Liver (tissue), 9 donors: Measurements from ENCODE around the gene DNAJC4. TPM values are rescaled to one million over a fixed set of nuclear protein-coding genes. Genes with fewer than 3 reads are reported as not detected.

Experiments used
- DNase-seq: peaks from one replicate; pipeline ENCODE4 v3.0.0-alpha.2; 2017; ENCODE audit warnings: low spot score
- H3K27ac ChIP-seq, 2 donors: one replicate each; pipeline ENCODE4 v1.7.0; 2013; ENCODE audit warnings: inconsistent platforms in 2 of 2, low read length in 2 of 2, control low read depth in 1 of 2, low read depth in 1 of 2, mild to moderate bottlenecking in 1 of 2
- H3K27me3 ChIP-seq, 4 donors: one replicate each; pipeline versions ENCODE4 v1.6.1 to v1.7.0; 2013; ENCODE audit warnings: low read length in 3 of 4, inconsistent platforms in 1 of 4, mild to moderate bottlenecking in 1 of 4, moderate library complexity in 1 of 4; ENCODE audit not compliant: control insufficient read depth in 4 of 4, insufficient read depth in 4 of 4
- H3K36me3 ChIP-seq, 4 donors: one replicate each; pipeline versions ENCODE4 v1.6.1 to v1.7.0; 2013; ENCODE audit warnings: low read length in 3 of 4, mild to moderate bottlenecking in 3 of 4, low read depth in 1 of 4, moderate library complexity in 1 of 4; ENCODE audit not compliant: control insufficient read depth in 4 of 4, insufficient read depth in 3 of 4
- H3K4me1 ChIP-seq, 4 donors: one replicate each; pipeline versions ENCODE4 v1.6.1 to v1.7.0; 2013; ENCODE audit warnings: low read length in 3 of 4, mild to moderate bottlenecking in 3 of 4, moderate library complexity in 1 of 4; ENCODE audit not compliant: control insufficient read depth in 4 of 4, insufficient read depth in 4 of 4
- H3K4me3 ChIP-seq, 3 donors: one replicate each; pipeline versions ENCODE4 v1.6.1 to v1.7.0; 2013; ENCODE audit warnings: low read length in 3 of 3, control low read depth in 1 of 3, low read depth in 1 of 3, mild to moderate bottlenecking in 1 of 3
- H3K9ac ChIP-seq, 2 donors: one replicate each; pipeline ENCODE4 v1.7.0; 2013; ENCODE audit warnings: low read length in 2 of 2, mild to moderate bottlenecking in 2 of 2, moderate library complexity in 2 of 2, control low read depth in 1 of 2, low read depth in 1 of 2
- H3K9me3 ChIP-seq, 4 donors: one replicate each; pipeline versions ENCODE4 v1.6.1 to v1.7.0; 2013; ENCODE audit warnings: low read length in 3 of 4; ENCODE audit not compliant: control insufficient read depth in 4 of 4
- EGR1 ChIP-seq, 2 donors: IDR thresholded peaks; 2 replicates each; pipeline ENCODE4 v1.6.1; 2016 to 2018; ENCODE audit warnings: antibody characterized with exemption in 2 of 2, low read depth in 2 of 2
- FOXA1 ChIP-seq: IDR thresholded peaks from 2 replicates; pipeline ENCODE4 v1.6.1; 2016; ENCODE audit warnings: antibody characterized with exemption
- FOXA2 ChIP-seq: IDR thresholded peaks from 2 replicates; pipeline ENCODE4 v1.6.1; 2016; ENCODE audit warnings: antibody characterized with exemption
- GABPA ChIP-seq, 2 donors: IDR thresholded peaks in 1 of 2; conservative IDR thresholded peaks in 1 of 2; 2 replicates each; pipeline ENCODE4 v1.6.1; 2016; ENCODE audit warnings: antibody characterized with exemption in 2 of 2, mild to moderate bottlenecking in 1 of 2, moderate library complexity in 1 of 2
- HNF4A ChIP-seq, 2 donors: conservative IDR thresholded peaks; 2 replicates each; pipeline ENCODE4 v1.6.1; 2016; ENCODE audit warnings: antibody characterized with exemption in 2 of 2, mild to moderate bottlenecking in 2 of 2
- HNF4G ChIP-seq: IDR thresholded peaks from 2 replicates; pipeline ENCODE4 v1.6.1; 2016; ENCODE audit warnings: antibody characterized with exemption
- JUND ChIP-seq, 2 donors: IDR thresholded peaks; 2 replicates each; pipeline ENCODE4 v1.6.1; 2016; ENCODE audit warnings: antibody characterized with exemption in 2 of 2
- MAX ChIP-seq: IDR thresholded peaks from 2 replicates; pipeline ENCODE4 v1.6.1; 2016; ENCODE audit warnings: antibody characterized with exemption
- NR2F2 ChIP-seq: IDR thresholded peaks from 2 replicates; pipeline ENCODE4 v1.6.1; 2016; ENCODE audit warnings: antibody characterized with exemption
- RAD21 ChIP-seq, 2 donors: IDR thresholded peaks; 2 replicates each; pipeline ENCODE4 v1.6.1; 2016; ENCODE audit warnings: antibody characterized with exemption in 2 of 2, mild to moderate bottlenecking in 2 of 2
- REST ChIP-seq: IDR thresholded peaks from 2 replicates; pipeline ENCODE4 v1.6.1; 2016; ENCODE audit warnings: antibody characterized with exemption, mild to moderate bottlenecking
- RXRA ChIP-seq, 2 donors: IDR thresholded peaks; 2 replicates each; pipeline ENCODE4 v1.6.1; 2017 to 2018; ENCODE audit warnings: antibody characterized with exemption in 2 of 2, mild to moderate bottlenecking in 1 of 2
- SP1 ChIP-seq: IDR thresholded peaks from 2 replicates; pipeline ENCODE4 v1.6.1; 2018; ENCODE audit warnings: antibody characterized with exemption, mild to moderate bottlenecking
- TAF1 ChIP-seq: conservative IDR thresholded peaks from 2 replicates; pipeline ENCODE4 v1.6.1; 2016; ENCODE audit warnings: antibody characterized with exemption, mild to moderate bottlenecking
- YY1 ChIP-seq: IDR thresholded peaks from 2 replicates; pipeline ENCODE4 v1.6.1; 2016; ENCODE audit warnings: antibody characterized with exemption, mild to moderate bottlenecking
- WGBS: extraction: QIAGEN DNeasy Blood & Tissue Kit; methylation state at CpG from one replicate; pipeline ENCODE4 v1.1.7; 2013; 5-methylcytosine and 5-hydroxymethylcytosine counted together
- polyA plus RNA-seq, 2 donors: library from polyadenylated mRNA; stranded (reverse) in 1 of 2; unstranded in 1 of 2; fragments of 200-250 nt in 1 of 2; fragments of >200 nt in 1 of 2; fragmentation: Nextera tagmentation in 1 of 2; extraction: Ambion mirVana in 1 of 2; gene quantifications; one replicate each; pipeline versions ENCODE4 v1.2.1 to v1.2.3, GENCODE V29; 2013 to 2015
- total RNA-seq, 2 donors: library from RNA; depleted of rRNA; stranded (reverse); fragments of >200 nt; gene quantifications; one replicate each; pipeline ENCODE4 v1.2.3, GENCODE V29; 2014
- TF ChIP-seq, protein P1 (sequence below): IDR thresholded peaks from 2 replicates; pipeline ENCODE4 v1.6.1; 2016; ENCODE audit warnings: antibody characterized with exemption
- TF ChIP-seq, protein P2 (sequence below): fragments of 150-350 bp; IDR thresholded peaks from 2 replicates; pipeline ENCODE4 v1.5.1; 2017; ENCODE audit warnings: improper control_type of control experiment, low read depth, low read length; ENCODE audit not compliant: missing input control
- TF ChIP-seq, protein P3 (sequence below): IDR thresholded peaks from 2 replicates; pipeline ENCODE4 v1.6.1; 2016; ENCODE audit warnings: antibody characterized with exemption
- donor health status: healthy.
- donor health status: healthy.
- donor health status: healthy.
- donor health status: healthy.
- donor health status: healthy.

The DNAJC4 gene
- total and polyA plus RNA-seq, 4 donors: 8.5 to 25.9 (median 23.5) TPM

- peaks cover 0 to 9% (median 2%) of the 10 kb centered on the region in 4 donors for H3K36me3 ChIP-seq
- no peak overlapping the region for H3K9ac ChIP-seq
- DNase-seq: no peak
- H3K4me3 ChIP-seq: no peak overlapping the region
- TF ChIP-seq MAX (no peak), JUND (IDR thresholded peaks at IDR 0.05) (no peak), NR2F2 (no peak), HNF4G (no peak), RXRA (IDR thresholded peaks at IDR 0.05) (no peak), SP1 (no peak), RAD21 (IDR thresholded peaks at IDR 0.05) (no peak), FOXA1 (no peak), GABPA (IDR thresholded peaks at IDR 0.05 in 1 of 2, conservative IDR thresholded peaks at IDR 0.05 in 1 of 2) (no peak), HNF4A (conservative IDR thresholded peaks at IDR 0.05) (no peak), YY1 (no peak), EGR1 (IDR thresholded peaks at IDR 0.05; ENCODE audit: low read depth in 2 of 2) (no peak), FOXA2 (no peak), TAF1 (no peak), REST (no peak)
- TF ChIP-seq, protein P1, sequence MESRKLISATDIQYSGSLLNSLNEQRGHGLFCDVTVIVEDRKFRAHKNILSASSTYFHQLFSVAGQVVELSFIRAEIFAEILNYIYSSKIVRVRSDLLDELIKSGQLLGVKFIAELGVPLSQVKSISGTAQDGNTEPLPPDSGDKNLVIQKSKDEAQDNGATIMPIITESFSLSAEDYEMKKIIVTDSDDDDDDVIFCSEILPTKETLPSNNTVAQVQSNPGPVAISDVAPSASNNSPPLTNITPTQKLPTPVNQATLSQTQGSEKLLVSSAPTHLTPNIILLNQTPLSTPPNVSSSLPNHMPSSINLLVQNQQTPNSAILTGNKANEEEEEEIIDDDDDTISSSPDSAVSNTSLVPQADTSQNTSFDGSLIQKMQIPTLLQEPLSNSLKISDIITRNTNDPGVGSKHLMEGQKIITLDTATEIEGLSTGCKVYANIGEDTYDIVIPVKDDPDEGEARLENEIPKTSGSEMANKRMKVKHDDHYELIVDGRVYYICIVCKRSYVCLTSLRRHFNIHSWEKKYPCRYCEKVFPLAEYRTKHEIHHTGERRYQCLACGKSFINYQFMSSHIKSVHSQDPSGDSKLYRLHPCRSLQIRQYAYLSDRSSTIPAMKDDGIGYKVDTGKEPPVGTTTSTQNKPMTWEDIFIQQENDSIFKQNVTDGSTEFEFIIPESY: no peak
- TF ChIP-seq, protein P2, sequence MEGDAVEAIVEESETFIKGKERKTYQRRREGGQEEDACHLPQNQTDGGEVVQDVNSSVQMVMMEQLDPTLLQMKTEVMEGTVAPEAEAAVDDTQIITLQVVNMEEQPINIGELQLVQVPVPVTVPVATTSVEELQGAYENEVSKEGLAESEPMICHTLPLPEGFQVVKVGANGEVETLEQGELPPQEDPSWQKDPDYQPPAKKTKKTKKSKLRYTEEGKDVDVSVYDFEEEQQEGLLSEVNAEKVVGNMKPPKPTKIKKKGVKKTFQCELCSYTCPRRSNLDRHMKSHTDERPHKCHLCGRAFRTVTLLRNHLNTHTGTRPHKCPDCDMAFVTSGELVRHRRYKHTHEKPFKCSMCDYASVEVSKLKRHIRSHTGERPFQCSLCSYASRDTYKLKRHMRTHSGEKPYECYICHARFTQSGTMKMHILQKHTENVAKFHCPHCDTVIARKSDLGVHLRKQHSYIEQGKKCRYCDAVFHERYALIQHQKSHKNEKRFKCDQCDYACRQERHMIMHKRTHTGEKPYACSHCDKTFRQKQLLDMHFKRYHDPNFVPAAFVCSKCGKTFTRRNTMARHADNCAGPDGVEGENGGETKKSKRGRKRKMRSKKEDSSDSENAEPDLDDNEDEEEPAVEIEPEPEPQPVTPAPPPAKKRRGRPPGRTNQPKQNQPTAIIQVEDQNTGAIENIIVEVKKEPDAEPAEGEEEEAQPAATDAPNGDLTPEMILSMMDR: no peak
- TF ChIP-seq, protein P3, sequence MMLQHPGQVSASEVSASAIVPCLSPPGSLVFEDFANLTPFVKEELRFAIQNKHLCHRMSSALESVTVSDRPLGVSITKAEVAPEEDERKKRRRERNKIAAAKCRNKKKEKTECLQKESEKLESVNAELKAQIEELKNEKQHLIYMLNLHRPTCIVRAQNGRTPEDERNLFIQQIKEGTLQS: no peak
- 80% methylated on average over 27 of the region's 27 CpGs for WGBS
- H3K27ac ChIP-seq: peak overlapping the region; percentile 98
- H3K27me3 ChIP-seq: no peaks in the 10 kb centered on the region
- peaks cover 5 to 27% (median 20%) of the 10 kb centered on the region in 4 donors for H3K4me1 ChIP-seq
- H3K9me3 ChIP-seq: no peaks in the 10 kb centered on the region
These were observed 37.0 kb downstream of the DNAJC4 start for GRCh38 chr11:64267207-64267945.
